Neuronal stem cell (in vitro differentiated cells): ENCODE results near the gene IP6K2.
A peak's percentile ranks its signal among the peaks of the same experiment; 100 is the strongest.

Experiments used
- DNase-seq: peaks from one replicate; pipeline ENCODE4 v3.0.0-alpha.2; 2013; ENCODE audit warnings: low spot score
- H2AFZ ChIP-seq: one replicate; pipeline ENCODE4 v1.6.1; 2013; ENCODE audit warnings: mild to moderate bottlenecking, low read length, inconsistent platforms
- H2AK5ac ChIP-seq: 2 replicates; pipeline ENCODE4 v1.6.1; 2013; ENCODE audit warnings: low read depth, mild to moderate bottlenecking, inconsistent platforms, low read length, moderate library complexity, mixed read lengths
- H2BK120ac ChIP-seq: 2 replicates; pipeline ENCODE4 v1.6.1; 2013; ENCODE audit warnings: low read depth, mild to moderate bottlenecking, inconsistent platforms, low read length, moderate library complexity, mixed read lengths
- H2BK12ac ChIP-seq: one replicate; pipeline ENCODE4 v1.6.1; 2013; ENCODE audit warnings: low read length, inconsistent platforms
- H2BK15ac ChIP-seq: 2 replicates; pipeline ENCODE4 v1.6.1; 2013; ENCODE audit warnings: mild to moderate bottlenecking, low read length, inconsistent platforms, mixed read lengths
- H2BK5ac ChIP-seq: one replicate; pipeline ENCODE4 v1.6.1; 2013; ENCODE audit warnings: inconsistent platforms, mild to moderate bottlenecking, low read length, moderate library complexity
- H3K14ac ChIP-seq: one replicate; pipeline ENCODE4 v1.6.1; 2013; ENCODE audit warnings: low read length, inconsistent platforms
- H3K18ac ChIP-seq: 2 replicates; pipeline ENCODE4 v1.6.1; 2013; ENCODE audit warnings: low read length, inconsistent platforms
- H3K23ac ChIP-seq: 2 replicates; pipeline ENCODE4 v1.6.1; 2013; ENCODE audit warnings: low read depth, mild to moderate bottlenecking, mixed read lengths, low read length, inconsistent platforms; ENCODE audit not compliant: poor library complexity
- H3K27ac ChIP-seq: replicated peaks from 3 replicates; pipeline ENCODE4 v1.5.1; 2013; ENCODE audit warnings: low read length, inconsistent platforms
- H3K27me3 ChIP-seq, 3 experiments: 2 replicates each; pipeline ENCODE4 v1.6.1; 2013; ENCODE audit warnings: low read length in 3 of 3, mild to moderate bottlenecking in 2 of 3, inconsistent platforms in 1 of 3, low read depth in 1 of 3, mixed read lengths in 1 of 3, moderate library complexity in 1 of 3; ENCODE audit not compliant: control insufficient read depth in 3 of 3, insufficient read depth in 3 of 3
- H3K36me3 ChIP-seq, 2 donors: replicated peaks in 1 of 2; 2 replicates each; pipeline ENCODE4 v1.6.1; 2013; ENCODE audit warnings: low read length in 2 of 2; ENCODE audit not compliant: control insufficient read depth in 2 of 2, insufficient read depth in 2 of 2
- H3K4ac ChIP-seq: 2 replicates; pipeline ENCODE4 v1.6.1; 2013; ENCODE audit warnings: inconsistent platforms, mild to moderate bottlenecking, low read length, moderate library complexity
- H3K4me1 ChIP-seq, 2 donors: 1 replicate in 1 of 2; 2 replicates in 1 of 2; pipeline ENCODE4 v1.6.1; 2013; ENCODE audit warnings: low read length in 2 of 2, low read depth in 1 of 2; ENCODE audit not compliant: control insufficient read depth in 2 of 2, insufficient read depth in 1 of 2
- H3K4me2 ChIP-seq: one replicate; pipeline ENCODE4 v1.6.1; 2013; ENCODE audit warnings: mild to moderate bottlenecking, low read length, inconsistent platforms; ENCODE audit not compliant: insufficient read depth, poor library complexity, severe bottlenecking
- H3K4me3 ChIP-seq, 2 donors: 2 replicates each; pipeline ENCODE4 v1.5.1; 2013; ENCODE audit warnings: low read length in 2 of 2, mild to moderate bottlenecking in 2 of 2, inconsistent platforms in 1 of 2, moderate library complexity in 1 of 2
- H3K79me1 ChIP-seq: one replicate; pipeline ENCODE4 v1.6.1; 2013; ENCODE audit warnings: low read depth, mild to moderate bottlenecking, inconsistent platforms, low read length, moderate library complexity
- H3K9ac ChIP-seq: one replicate; pipeline ENCODE4 v1.6.1; 2013; ENCODE audit warnings: mild to moderate bottlenecking, low read depth, low read length, inconsistent platforms; ENCODE audit not compliant: poor library complexity
- H3K9me3 ChIP-seq, 2 donors: replicated peaks in 1 of 2; 2 replicates each; pipeline versions ENCODE3 to v1.6.1; 2013; ENCODE audit warnings: low read length in 2 of 2, mild to moderate bottlenecking in 2 of 2, inconsistent platforms in 1 of 2, low read depth in 1 of 2, mixed read lengths in 1 of 2, moderate library complexity in 1 of 2; ENCODE audit not compliant: control insufficient read depth in 2 of 2, insufficient read depth in 1 of 2
- H4K8ac ChIP-seq: one replicate; pipeline ENCODE4 v1.6.1; 2013; ENCODE audit warnings: low read depth, mild to moderate bottlenecking, inconsistent platforms, low read length, moderate library complexity
- H4K91ac ChIP-seq: one replicate; pipeline ENCODE4 v1.6.1; 2013; ENCODE audit warnings: low read length, low read depth, mild to moderate bottlenecking, inconsistent platforms; ENCODE audit not compliant: poor library complexity
- WGBS, 2 donors: extraction: QIAGEN DNeasy Blood & Tissue Kit; methylation state at CpG; one replicate each; pipeline ENCODE4 v1.1.7; 2013; ENCODE audit warnings: missing lambda C conversion rate in 2 of 2, mixed read lengths in 1 of 2; ENCODE audit not compliant: insufficient read length in 2 of 2, insufficient replicate concordance in 1 of 2; ENCODE audit errors: extremely low coverage in 2 of 2; 5-methylcytosine and 5-hydroxymethylcytosine counted together

Gene IP6K2

GRCh38 chr3:48678566-48679380 is 38.2 kb downstream of the IP6K2 start:
- Histone ChIP-seq H4K8ac (no peak overlapping the region), H3K18ac (no peak overlapping the region), H2BK120ac (no peak overlapping the region), H2AK5ac (no peak overlapping the region), H3K4ac (no peak overlapping the region), H3K27ac (no peak overlapping the region), H3K9me3 (no peaks in the 10 kb centered on the region), H3K79me1 (no peaks in the 10 kb centered on the region), H2BK5ac (no peak overlapping the region), H3K27me3 (no peaks in the 10 kb centered on the region), H2BK15ac (no peak overlapping the region), H3K36me3 (peaks cover 68 to 91% of the 10 kb centered on the region in 2 donors), H3K9ac (no peak overlapping the region), H4K91ac (no peak overlapping the region), H3K4me1 (peaks cover 0 to 3% of the 10 kb centered on the region in 2 donors), H2BK12ac (no peak overlapping the region), H3K4me3 (no peak overlapping the region), H3K23ac (peak overlapping the region; percentile 34), H3K14ac (no peak overlapping the region), H2AFZ (no peak overlapping the region), H3K4me2 (no peak overlapping the region)
- WGBS, 2 donors, result no CpG with 5 or more reads among the region's 24 CpGs
- DNase-seq, result no peak

DNA sequence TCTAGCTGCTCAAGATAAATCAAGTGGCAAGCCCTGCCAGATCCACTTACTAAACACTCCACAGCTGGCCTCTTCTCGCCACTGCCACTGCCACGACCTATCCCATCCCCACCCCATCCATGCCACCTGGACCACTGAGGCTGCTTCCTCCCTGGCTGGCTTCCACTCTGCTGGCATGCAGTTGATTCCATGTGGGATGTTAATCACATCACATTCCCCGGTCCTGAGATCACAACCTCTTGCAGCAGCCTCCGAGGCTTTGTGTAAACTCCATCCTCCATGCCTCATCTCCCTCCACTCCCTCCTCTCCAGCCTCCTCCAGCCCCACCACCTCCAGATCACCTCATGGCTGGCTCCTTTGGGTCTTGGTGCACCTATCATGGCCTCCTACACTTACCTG is 39.0 kb downstream of the IP6K2 start:
- Histone ChIP-seq H2AK5ac (no peak overlapping the region), H3K36me3 (peaks cover 68 to 88% of the 10 kb centered on the region in 2 donors), H2AFZ (no peak overlapping the region), H3K23ac (peak overlapping the region; percentile 34), H3K27me3 (no peaks in the 10 kb centered on the region), H3K79me1 (no peaks in the 10 kb centered on the region), H3K27ac (no peak overlapping the region), H3K9me3 (no peaks in the 10 kb centered on the region), H2BK5ac (no peak overlapping the region), H4K8ac (no peak overlapping the region), H3K9ac (no peak overlapping the region), H3K14ac (no peak overlapping the region), H4K91ac (no peak overlapping the region), H3K4me3 (no peak overlapping the region), H3K4me1 (no peaks in the 10 kb centered on the region), H3K4me2 (no peak overlapping the region), H3K4ac (no peak overlapping the region), H3K18ac (no peak overlapping the region), H2BK15ac (no peak overlapping the region), H2BK120ac (no peak overlapping the region), H2BK12ac (no peak overlapping the region)
- no CpG with 5 or more reads among the region's 4 CpGs for WGBS, 2 donors
- DNase-seq, result no peak

DNA sequence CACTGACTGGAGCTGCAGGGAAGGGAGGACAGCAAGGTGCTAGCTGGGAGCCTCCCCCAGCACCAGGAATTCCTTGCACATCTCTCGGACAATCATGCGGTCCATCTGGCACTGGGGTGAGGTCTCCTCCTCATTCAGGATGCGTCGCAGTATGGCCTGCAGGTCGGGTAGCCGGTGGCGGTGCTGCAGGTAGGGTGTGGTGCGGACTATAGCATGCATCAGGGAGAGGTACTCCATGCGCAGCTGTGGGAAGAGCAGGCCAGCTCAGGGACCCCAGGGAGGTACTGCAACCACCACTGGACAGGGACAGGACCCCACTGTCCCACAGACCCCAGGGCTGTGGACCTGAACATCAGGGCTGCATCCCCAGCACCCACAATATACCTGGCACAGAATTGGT is 42.5 kb downstream of the IP6K2 start:
- no CpG with 5 or more reads among the region's 9 CpGs for WGBS, 2 donors

DNA sequence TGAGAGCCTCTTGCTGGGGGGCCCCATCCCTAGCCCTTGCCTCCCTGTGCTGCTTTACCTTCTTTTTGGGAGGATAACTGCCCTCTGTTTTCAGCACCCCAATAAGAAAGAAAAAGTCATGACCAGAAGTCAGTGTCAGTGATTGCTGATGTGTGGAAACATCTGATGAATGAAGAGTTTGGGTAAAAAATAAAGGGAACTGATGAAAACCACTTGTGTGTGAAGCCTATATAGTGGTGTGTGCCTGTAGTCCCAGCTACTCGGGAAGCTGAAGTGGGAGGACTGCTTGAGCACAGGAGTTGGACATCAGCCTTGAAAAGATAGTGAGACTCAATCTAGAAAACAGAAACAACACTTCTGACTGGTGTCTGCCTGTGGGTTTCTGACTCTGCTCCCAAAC is 44.5 kb downstream of the IP6K2 start:
- Histone ChIP-seq H4K8ac (no peak overlapping the region), H4K91ac (no peak overlapping the region), H3K79me1 (no peaks in the 10 kb centered on the region), H3K4ac (no peak overlapping the region), H3K4me2 (no peak overlapping the region), H2AK5ac (no peak overlapping the region), H3K9ac (no peak overlapping the region), H2AFZ (no peak overlapping the region), H3K18ac (no peak overlapping the region), H2BK120ac (no peak overlapping the region), H3K4me1 (no peaks in the 10 kb centered on the region), H3K14ac (no peak overlapping the region), H3K27ac (no peak overlapping the region), H3K4me3 (no peak overlapping the region), H3K23ac (no peak overlapping the region), H2BK15ac (no peak overlapping the region), H3K27me3 (no peaks in the 10 kb centered on the region), H2BK5ac (no peak overlapping the region), H3K36me3 (peaks cover 33 to 60% of the 10 kb centered on the region in 2 donors), H2BK12ac (no peak overlapping the region), H3K9me3 (peaks cover 0 to 2% of the 10 kb centered on the region in 2 donors)
- WGBS, 2 donors, result no CpG with 5 or more reads among the region's 1 CpG
- DNase-seq, result no peak

More for the DNA sequence above, 42.5 kb downstream of the IP6K2 start:
- Histone ChIP-seq H2BK15ac (no peak overlapping the region), H2AFZ (no peak overlapping the region), H2BK120ac (no peak overlapping the region), H2BK5ac (no peak overlapping the region), H3K23ac (peak overlapping the region; percentile 70), H3K36me3 (peaks cover 50 to 78% of the 10 kb centered on the region in 2 donors), H4K8ac (no peak overlapping the region), H3K79me1 (no peaks in the 10 kb centered on the region), H3K14ac (no peak overlapping the region), H2AK5ac (no peak overlapping the region), H3K4me3 (no peak overlapping the region), H4K91ac (no peak overlapping the region), H3K9me3 (peaks cover 0 to 2% of the 10 kb centered on the region in 2 donors), H3K27ac (no peak overlapping the region), H3K4ac (peak overlapping the region; percentile 91), H3K4me1 (no peaks in the 10 kb centered on the region), H3K27me3 (no peaks in the 10 kb centered on the region), H3K9ac (no peak overlapping the region), H3K4me2 (no peak overlapping the region), H2BK12ac (no peak overlapping the region), H3K18ac (no peak overlapping the region)
- no peak for DNase-seq
